Progenitor cell of endocrine pancreas (in vitro differentiated cells): ENCODE data around the gene DAB1. TPM values are rescaled to one million over a fixed set of nuclear protein-coding genes. Genes with fewer than 3 reads are reported as not detected.

ENCODE experiments used
- DNase-seq: peaks from one replicate; pipeline ENCODE4 v3.0.0; 2021; ENCODE audit warnings: low spot score; ENCODE audit not compliant: unreplicated experiment
- H3K27ac Mint-ChIP-seq: 2 replicates; pipeline ENCODE4 v1.8.0; 2021; ENCODE audit warnings: mild to moderate bottlenecking, moderate library complexity, mixed read lengths
- H3K27me3 Mint-ChIP-seq: 2 replicates; pipeline ENCODE4 v1.8.0; 2021; ENCODE audit warnings: mixed read lengths
- H3K36me3 Mint-ChIP-seq: 2 replicates; pipeline ENCODE4 v1.8.0; 2022; ENCODE audit warnings: mixed read lengths; ENCODE audit not compliant: insufficient read depth
- H3K4me1 Mint-ChIP-seq: 2 replicates; pipeline ENCODE4 v1.8.0; 2021; ENCODE audit warnings: low read depth, mixed read lengths
- H3K4me3 Mint-ChIP-seq: 2 replicates; pipeline ENCODE4 v1.8.0; 2021; ENCODE audit warnings: low read depth, mild to moderate bottlenecking, moderate library complexity, mixed read lengths
- H3K9me3 Mint-ChIP-seq: 2 replicates; pipeline ENCODE4 v1.8.0; 2021; ENCODE audit warnings: low read depth, mixed read lengths
- CTCF ChIP-seq: fragments of 200-600 bp; sonication (generic); IDR thresholded peaks from one replicate; pipeline ENCODE4 v1.5.0; 2021; ENCODE audit warnings: antibody characterized with exemption, mild to moderate bottlenecking; ENCODE audit not compliant: unreplicated experiment
- total RNA-seq: library from RNA; stranded (reverse); gene quantifications from 2 replicates; pipeline ENCODE4 v1.2.1, GENCODE V29; 2021

Gene DAB1
- total RNA-seq, 1 donor from 2014 or later = 4.8 TPM

GRCh38 chr1:57036641-57037579, 386.9 kb downstream of the DAB1 start:
- Mint-ChIP-seq H3K27ac (no peak overlapping the region), H3K27me3 (peaks cover 6% of the 10 kb centered on the region), H3K36me3 (no peaks in the 10 kb centered on the region), H3K4me3 (no peak overlapping the region), H3K9me3 (no peaks in the 10 kb centered on the region), H3K4me1 (no peaks in the 10 kb centered on the region)
- no peak for DNase-seq
- no peak for TF ChIP-seq CTCF

GRCh38 chr1:57034713-57035112, 389.1 kb downstream of the DAB1 start:
- Mint-ChIP-seq H3K27ac (no peak overlapping the region), H3K4me3 (no peak overlapping the region), H3K27me3 (peaks cover 2% of the 10 kb centered on the region), H3K4me1 (no peaks in the 10 kb centered on the region), H3K36me3 (no peaks in the 10 kb centered on the region), H3K9me3 (no peaks in the 10 kb centered on the region)
- TF ChIP-seq CTCF = no peak
- no peak for DNase-seq

GRCh38 chr1:57033222-57034001, 390.4 kb downstream of the DAB1 start:
- Mint-ChIP-seq H3K9me3 (peaks cover 3% of the 10 kb centered on the region), H3K4me1 (no peaks in the 10 kb centered on the region), H3K4me3 (no peak overlapping the region), H3K27me3 (peaks cover under 1% of the 10 kb centered on the region), H3K36me3 (peaks cover 3% of the 10 kb centered on the region), H3K27ac (no peak overlapping the region)
- no peak for DNase-seq
- no peak for TF ChIP-seq CTCF

- peaks cover 5% of the 10 kb centered on the region for H3K36me3 Mint-ChIP-seq
- TF ChIP-seq CTCF = no peak
- H3K4me3 Mint-ChIP-seq = no peak overlapping the region
- H3K9me3 Mint-ChIP-seq = peaks cover 8% of the 10 kb centered on the region
- no peak overlapping the region for H3K27ac Mint-ChIP-seq
- H3K27me3 Mint-ChIP-seq = no peaks in the 10 kb centered on the region
- H3K4me1 Mint-ChIP-seq = no peaks in the 10 kb centered on the region
- DNase-seq = no peak
These were observed 397.1 kb downstream of the DAB1 start for GRCh38 chr1:57026624-57027354.

- Mint-ChIP-seq H3K9me3 (peaks cover 8% of the 10 kb centered on the region), H3K27ac (no peak overlapping the region), H3K4me1 (no peaks in the 10 kb centered on the region), H3K4me3 (no peak overlapping the region), H3K27me3 (no peaks in the 10 kb centered on the region), H3K36me3 (peaks cover 5% of the 10 kb centered on the region)
- no peak for TF ChIP-seq CTCF
- no peak for DNase-seq
These were observed 399.0 kb downstream of the DAB1 start for GRCh38 chr1:57024855-57025254.
